Measurements from ENCODE around the gene VAT1L. TPM values are rescaled to one million over a fixed set of nuclear protein-coding genes. Genes with fewer than 3 reads are reported as not detected.

VAT1L gene
- total RNA-seq, 1 donor from 2014 or later, result not detected

DNA sequence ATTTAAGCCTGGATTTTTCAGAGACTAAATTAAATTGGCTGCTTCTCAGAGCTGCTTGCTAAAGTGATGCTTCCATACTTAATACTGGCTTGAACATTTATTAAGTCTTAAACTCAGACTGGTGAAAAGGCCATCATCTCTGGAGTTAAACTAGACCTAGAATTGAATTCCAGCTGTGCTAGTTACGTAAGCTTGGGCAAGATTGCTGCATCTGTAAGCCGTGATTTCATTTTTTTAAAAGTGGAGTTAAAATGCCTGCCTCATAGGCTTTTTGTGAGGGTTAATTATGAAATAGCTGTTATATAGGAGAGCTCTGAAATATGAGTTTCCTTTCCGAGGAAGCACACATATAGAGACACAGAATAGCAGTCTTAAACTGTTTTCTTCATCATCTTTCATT lies 84.7 kb downstream of the VAT1L start:
- TF ChIP-seq, protein P1, sequence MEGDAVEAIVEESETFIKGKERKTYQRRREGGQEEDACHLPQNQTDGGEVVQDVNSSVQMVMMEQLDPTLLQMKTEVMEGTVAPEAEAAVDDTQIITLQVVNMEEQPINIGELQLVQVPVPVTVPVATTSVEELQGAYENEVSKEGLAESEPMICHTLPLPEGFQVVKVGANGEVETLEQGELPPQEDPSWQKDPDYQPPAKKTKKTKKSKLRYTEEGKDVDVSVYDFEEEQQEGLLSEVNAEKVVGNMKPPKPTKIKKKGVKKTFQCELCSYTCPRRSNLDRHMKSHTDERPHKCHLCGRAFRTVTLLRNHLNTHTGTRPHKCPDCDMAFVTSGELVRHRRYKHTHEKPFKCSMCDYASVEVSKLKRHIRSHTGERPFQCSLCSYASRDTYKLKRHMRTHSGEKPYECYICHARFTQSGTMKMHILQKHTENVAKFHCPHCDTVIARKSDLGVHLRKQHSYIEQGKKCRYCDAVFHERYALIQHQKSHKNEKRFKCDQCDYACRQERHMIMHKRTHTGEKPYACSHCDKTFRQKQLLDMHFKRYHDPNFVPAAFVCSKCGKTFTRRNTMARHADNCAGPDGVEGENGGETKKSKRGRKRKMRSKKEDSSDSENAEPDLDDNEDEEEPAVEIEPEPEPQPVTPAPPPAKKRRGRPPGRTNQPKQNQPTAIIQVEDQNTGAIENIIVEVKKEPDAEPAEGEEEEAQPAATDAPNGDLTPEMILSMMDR (IDR thresholded peaks at IDR 0.05), result no peak
- Mint-ChIP-seq H3K9me3 (ENCODE audit: low read depth) (peaks cover 4% of the 10 kb centered on the region), H3K4me1 (ENCODE audit: low read depth) (no peaks in the 10 kb centered on the region), H3K27ac (ENCODE audit: unreplicated experiment) (no peak overlapping the region), H3K36me3 (ENCODE audit: low read depth) (no peaks in the 10 kb centered on the region), H3K4me3 (ENCODE audit: unreplicated experiment) (no peak overlapping the region), H3K27me3 (ENCODE audit: low read depth) (no peaks in the 10 kb centered on the region)
- DNase-seq (ENCODE audit: low spot score), result no peak

GRCh38 chr16:77874347-77874746 lies 86.0 kb downstream of the VAT1L start:
- no peaks in the 10 kb centered on the region for H3K4me1 Mint-ChIP-seq (ENCODE audit: low read depth)
- TF ChIP-seq, protein P1 (IDR thresholded peaks at IDR 0.05), result no peak
- no peak overlapping the region for H3K27ac Mint-ChIP-seq (ENCODE audit: unreplicated experiment)
- no peaks in the 10 kb centered on the region for H3K36me3 Mint-ChIP-seq (ENCODE audit: low read depth)
- no peak overlapping the region for H3K4me3 Mint-ChIP-seq (ENCODE audit: unreplicated experiment)
- no peaks in the 10 kb centered on the region for H3K27me3 Mint-ChIP-seq (ENCODE audit: low read depth)
- DNase-seq (ENCODE audit: low spot score), result no peak
- H3K9me3 Mint-ChIP-seq (ENCODE audit: low read depth), result peaks cover 4% of the 10 kb centered on the region

- Mint-ChIP-seq H3K9me3 (ENCODE audit: low read depth) (peaks cover 4% of the 10 kb centered on the region), H3K27me3 (ENCODE audit: low read depth) (no peaks in the 10 kb centered on the region), H3K4me1 (ENCODE audit: low read depth) (no peaks in the 10 kb centered on the region), H3K27ac (ENCODE audit: unreplicated experiment) (no peak overlapping the region), H3K4me3 (ENCODE audit: unreplicated experiment) (no peak overlapping the region), H3K36me3 (ENCODE audit: low read depth) (no peaks in the 10 kb centered on the region)
- no peak for DNase-seq (ENCODE audit: low spot score)
- TF ChIP-seq, protein P1 (IDR thresholded peaks at IDR 0.05), result no peak
Measured at GRCh38 chr16:77876776-77877175, 88.4 kb downstream of the VAT1L start.

- no peaks in the 10 kb centered on the region for H3K36me3 Mint-ChIP-seq (ENCODE audit: low read depth)
- peaks cover 4% of the 10 kb centered on the region for H3K9me3 Mint-ChIP-seq (ENCODE audit: low read depth)
- TF ChIP-seq, protein P1 (IDR thresholded peaks at IDR 0.05), result no peak
- no peaks in the 10 kb centered on the region for H3K4me1 Mint-ChIP-seq (ENCODE audit: low read depth)
- H3K27ac Mint-ChIP-seq (ENCODE audit: unreplicated experiment), result no peak overlapping the region
- no peak overlapping the region for H3K4me3 Mint-ChIP-seq (ENCODE audit: unreplicated experiment)
- no peak for DNase-seq (ENCODE audit: low spot score)
- no peaks in the 10 kb centered on the region for H3K27me3 Mint-ChIP-seq (ENCODE audit: low read depth)
Measured at GRCh38 chr16:77877712-77878347, 89.5 kb downstream of the VAT1L start.

DNA sequence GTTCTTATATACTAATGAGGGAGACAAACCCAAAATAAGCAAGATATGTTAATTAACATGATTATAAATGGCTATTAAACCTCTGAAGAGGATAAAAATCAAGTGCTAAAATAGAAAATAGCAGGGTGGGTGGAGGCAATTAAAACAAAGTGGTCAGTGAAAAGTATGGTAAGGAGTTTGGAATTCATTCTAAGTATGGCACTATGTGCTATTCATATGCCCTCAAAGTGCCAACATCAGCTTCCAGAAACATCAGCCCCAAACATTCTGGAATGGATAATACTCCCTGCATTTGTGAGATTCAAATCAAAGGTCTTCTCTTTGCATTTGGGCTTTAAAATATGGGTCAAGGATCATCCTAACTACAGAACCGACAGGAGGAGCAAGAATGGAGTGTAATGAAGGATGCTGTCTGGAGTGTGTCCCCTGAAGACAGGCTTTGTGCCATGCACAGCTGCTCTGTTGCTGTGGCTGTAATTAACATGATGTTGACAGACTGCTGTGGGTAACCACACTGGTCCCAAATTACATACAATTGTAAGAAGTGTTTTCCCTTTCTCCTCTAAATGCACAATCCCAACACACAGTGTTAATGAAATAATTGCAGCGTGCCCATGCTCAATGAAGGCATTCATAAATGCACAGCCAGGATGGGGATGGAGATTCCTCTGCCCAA lies 93.1 kb downstream of the VAT1L start:
- no peak for DNase-seq (ENCODE audit: low spot score)
- H3K4me3 Mint-ChIP-seq (ENCODE audit: unreplicated experiment), result no peak overlapping the region
- H3K27me3 Mint-ChIP-seq (ENCODE audit: low read depth), result no peaks in the 10 kb centered on the region
- H3K4me1 Mint-ChIP-seq (ENCODE audit: low read depth), result no peaks in the 10 kb centered on the region
- TF ChIP-seq, protein P1 (IDR thresholded peaks at IDR 0.05), result no peak
- H3K27ac Mint-ChIP-seq (ENCODE audit: unreplicated experiment), result no peak overlapping the region
- no peaks in the 10 kb centered on the region for H3K36me3 Mint-ChIP-seq (ENCODE audit: low read depth)
- no peaks in the 10 kb centered on the region for H3K9me3 Mint-ChIP-seq (ENCODE audit: low read depth)

Data from chondrocyte (in vitro differentiated cells).